ENCODE results near the gene PXMP4. TPM values are rescaled to one million over a fixed set of nuclear protein-coding genes. Genes with fewer than 3 reads are reported as not detected.
A peak's percentile ranks its signal among the peaks of the same experiment; 100 is the strongest.

The PXMP4 gene
- total RNA-seq, 1 donor from 2014 or later: 6.6 TPM

DNA sequence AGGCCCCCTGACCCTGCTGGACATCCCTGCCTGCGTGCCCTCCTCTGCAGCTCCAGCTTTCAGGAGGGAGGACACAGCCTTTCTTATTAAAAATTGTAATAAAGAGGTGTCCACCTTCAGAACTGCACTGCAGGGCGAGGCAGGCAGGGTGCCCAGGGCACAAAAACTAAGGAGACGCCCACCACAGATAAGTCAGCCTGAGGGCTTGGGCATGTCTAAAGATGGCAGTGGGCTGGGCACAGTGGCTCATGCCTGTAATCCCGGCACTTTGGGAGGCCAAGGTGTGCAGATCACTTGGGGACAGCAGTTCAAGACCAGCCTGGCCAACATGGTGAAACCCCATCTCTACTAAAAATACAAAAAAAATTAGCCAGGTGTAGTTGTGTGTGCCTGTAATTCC lies 64.9 kb downstream of the PXMP4 start:
- no peak overlapping the region for H3K4me3 ChIP-seq
- TF ChIP-seq, protein P1, sequence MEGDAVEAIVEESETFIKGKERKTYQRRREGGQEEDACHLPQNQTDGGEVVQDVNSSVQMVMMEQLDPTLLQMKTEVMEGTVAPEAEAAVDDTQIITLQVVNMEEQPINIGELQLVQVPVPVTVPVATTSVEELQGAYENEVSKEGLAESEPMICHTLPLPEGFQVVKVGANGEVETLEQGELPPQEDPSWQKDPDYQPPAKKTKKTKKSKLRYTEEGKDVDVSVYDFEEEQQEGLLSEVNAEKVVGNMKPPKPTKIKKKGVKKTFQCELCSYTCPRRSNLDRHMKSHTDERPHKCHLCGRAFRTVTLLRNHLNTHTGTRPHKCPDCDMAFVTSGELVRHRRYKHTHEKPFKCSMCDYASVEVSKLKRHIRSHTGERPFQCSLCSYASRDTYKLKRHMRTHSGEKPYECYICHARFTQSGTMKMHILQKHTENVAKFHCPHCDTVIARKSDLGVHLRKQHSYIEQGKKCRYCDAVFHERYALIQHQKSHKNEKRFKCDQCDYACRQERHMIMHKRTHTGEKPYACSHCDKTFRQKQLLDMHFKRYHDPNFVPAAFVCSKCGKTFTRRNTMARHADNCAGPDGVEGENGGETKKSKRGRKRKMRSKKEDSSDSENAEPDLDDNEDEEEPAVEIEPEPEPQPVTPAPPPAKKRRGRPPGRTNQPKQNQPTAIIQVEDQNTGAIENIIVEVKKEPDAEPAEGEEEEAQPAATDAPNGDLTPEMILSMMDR (IDR thresholded peaks at IDR 0.05): no peak
- TF ChIP-seq POLR2A (IDR thresholded peaks at IDR 0.05) (no peak), POLR2AphosphoS5 (IDR thresholded peaks at IDR 0.05; ENCODE audit: insufficient read depth in 1 of 2, low read depth in 1 of 2) (no peak)
- H3K4me1 ChIP-seq: peaks cover 25% of the 10 kb centered on the region
- intact Hi-C loops (cut with DNase I): loop anchor here (10.0 kb wide), 1 partner anchor 180 kb away; no protein-coding TSS in a partner anchor
- H3K36me3 ChIP-seq: peaks cover 0 to 18% of the 10 kb centered on the region in 2 donors
- no peak for DNase-seq (ENCODE audit: extremely low spot score in 2 of 2)
- H3K9me3 ChIP-seq: no peaks in the 10 kb centered on the region
- H3K27me3 ChIP-seq: no peaks in the 10 kb centered on the region
- H3K27ac ChIP-seq: no peak overlapping the region

DNA sequence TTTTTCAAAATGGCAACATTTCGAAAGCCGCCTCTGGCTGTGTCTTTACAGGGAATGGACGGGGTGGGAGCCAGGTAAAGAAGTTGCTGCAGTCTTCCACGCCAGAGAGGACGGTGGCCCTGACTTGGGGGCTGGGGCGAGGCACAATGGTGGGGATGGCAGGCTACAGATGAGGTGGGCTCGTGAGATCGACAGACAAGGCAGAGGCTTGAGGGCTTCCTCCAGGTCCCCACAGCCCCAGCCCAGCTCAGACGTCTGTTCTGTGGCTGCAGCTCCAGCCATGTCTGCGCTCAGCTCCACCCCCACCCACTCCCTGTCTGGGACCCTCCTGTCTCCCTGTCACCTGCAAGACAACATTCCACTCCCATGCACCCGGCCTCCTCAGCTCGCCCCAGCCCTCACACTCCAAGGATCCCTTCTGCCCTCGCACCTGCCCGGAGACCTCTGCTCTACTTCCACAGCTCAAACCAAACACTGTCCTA lies 65.4 kb downstream of the PXMP4 start:
- DNase-seq (ENCODE audit: extremely low spot score in 2 of 2): no peak
- Histone ChIP-seq H3K27ac (no peak overlapping the region), H3K4me3 (no peak overlapping the region), H3K36me3 (peaks cover 0 to 15% of the 10 kb centered on the region in 2 donors), H3K9me3 (no peaks in the 10 kb centered on the region), H3K27me3 (no peaks in the 10 kb centered on the region), H3K4me1 (peaks cover 25% of the 10 kb centered on the region)
- intact Hi-C loops (cut with DNase I): loop anchor here (10.0 kb wide), 1 partner anchor 180 kb away; no protein-coding TSS in a partner anchor
- no peak for TF ChIP-seq POLR2A (IDR thresholded peaks at IDR 0.05)
- TF ChIP-seq POLR2AphosphoS5 (IDR thresholded peaks at IDR 0.05; ENCODE audit: insufficient read depth in 1 of 2, low read depth in 1 of 2): no peak
- TF ChIP-seq, protein P1 (IDR thresholded peaks at IDR 0.05): no peak

DNA sequence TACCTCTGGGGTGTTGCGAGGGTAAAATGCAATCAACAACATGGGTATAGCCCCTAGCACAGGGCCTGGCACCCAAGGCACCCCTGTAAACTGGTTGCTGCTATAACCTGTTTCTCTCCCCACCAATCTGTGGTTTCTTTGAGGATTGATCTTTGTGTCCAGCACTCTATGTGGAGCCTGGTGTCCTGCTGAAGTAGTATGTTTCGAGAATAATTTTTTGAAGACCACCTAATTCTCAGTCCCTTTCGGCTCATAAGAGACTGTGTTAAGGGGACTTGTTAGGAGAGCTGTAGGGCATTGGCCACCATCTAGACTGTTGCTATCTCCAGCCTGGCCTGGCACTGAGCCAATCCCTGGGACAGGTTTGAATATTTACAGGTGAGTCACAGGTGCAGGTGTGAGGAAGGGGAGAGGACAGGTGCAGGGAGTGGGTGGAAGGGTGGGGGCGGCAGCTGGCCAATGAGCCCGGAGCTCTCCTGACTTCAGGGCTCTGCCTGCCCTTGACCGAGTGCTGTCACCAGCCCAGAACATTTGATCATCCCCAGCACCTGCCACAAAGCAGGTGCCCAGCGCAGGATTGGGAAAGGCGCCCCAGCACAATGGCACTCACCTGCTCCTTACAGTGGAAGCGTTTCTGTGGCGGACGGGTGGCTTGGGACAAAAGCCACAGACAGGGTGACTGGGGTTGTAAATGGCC lies 66.1 kb downstream of the PXMP4 start:
- TF ChIP-seq POLR2A (IDR thresholded peaks at IDR 0.05): no peak
- TF ChIP-seq, protein P1 (IDR thresholded peaks at IDR 0.05): no peak
- no peak for TF ChIP-seq POLR2AphosphoS5 (IDR thresholded peaks at IDR 0.05; ENCODE audit: insufficient read depth in 1 of 2, low read depth in 1 of 2)
- no peaks in the 10 kb centered on the region for H3K9me3 ChIP-seq
- H3K27ac ChIP-seq: no peak overlapping the region
- H3K36me3 ChIP-seq: peaks cover 0 to 8% of the 10 kb centered on the region in 2 donors
- intact Hi-C loops (cut with DNase I): loop anchor here (10.0 kb wide), 1 partner anchor 179 kb away; no protein-coding TSS in a partner anchor
- DNase-seq (ENCODE audit: extremely low spot score in 2 of 2): no peak
- H3K4me1 ChIP-seq: peaks cover 32% of the 10 kb centered on the region
- no peaks in the 10 kb centered on the region for H3K27me3 ChIP-seq
- peak overlapping the region in 1 of 2 donors; percentile 19 for H3K4me3 ChIP-seq

DNA sequence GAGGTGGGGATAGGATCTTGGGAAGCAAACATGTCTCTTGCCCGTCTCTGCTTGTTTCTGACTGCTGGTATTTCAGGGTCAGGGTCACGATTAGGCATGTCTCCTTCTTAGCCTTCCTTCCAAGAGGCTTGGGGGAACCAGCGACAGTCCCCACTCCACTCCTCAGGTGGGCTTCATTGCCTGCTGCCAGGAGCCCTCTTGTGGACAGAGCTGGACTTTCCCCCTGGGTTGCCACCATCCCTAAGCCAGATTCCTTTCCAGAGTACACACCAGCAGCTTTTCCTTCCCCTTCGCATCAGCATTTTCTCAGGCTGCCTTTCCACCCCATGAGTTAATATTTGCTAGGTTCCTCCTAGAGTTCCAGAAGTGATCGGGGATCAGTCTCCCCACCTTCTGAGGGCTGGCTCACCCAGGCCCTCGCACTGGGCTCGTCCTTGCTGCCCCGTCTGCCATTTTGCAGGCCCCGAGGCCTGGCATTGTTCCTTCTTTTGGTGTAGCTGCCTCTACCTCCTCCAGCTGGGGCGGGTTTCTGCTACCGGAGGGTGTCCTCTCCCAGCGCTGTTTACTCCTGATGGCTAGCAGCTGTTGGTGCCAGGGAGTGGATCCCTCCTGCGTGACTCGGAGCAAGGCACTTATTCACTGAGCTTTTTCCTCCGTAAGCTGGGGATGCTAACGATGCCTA lies 66.8 kb downstream of the PXMP4 start:
- Histone ChIP-seq H3K9me3 (no peaks in the 10 kb centered on the region), H3K27me3 (no peaks in the 10 kb centered on the region), H3K4me3 (peak overlapping the region; percentile 19 to 21), H3K27ac (peak overlapping the region; percentile 21), H3K36me3 (peaks cover 0 to 5% of the 10 kb centered on the region in 2 donors), H3K4me1 (peaks cover 39% of the 10 kb centered on the region)
- no peak for DNase-seq (ENCODE audit: extremely low spot score in 2 of 2)
- intact Hi-C loops (cut with DNase I): loop anchor here (10.0 kb wide), 1 partner anchor 179 kb away; no protein-coding TSS in a partner anchor
- TF ChIP-seq POLR2A (IDR thresholded peaks at IDR 0.05) (no peak), POLR2AphosphoS5 (IDR thresholded peaks at IDR 0.05; ENCODE audit: insufficient read depth in 1 of 2, low read depth in 1 of 2) (peak in 1 of 2 donors; percentile 53)
- TF ChIP-seq, protein P1 (IDR thresholded peaks at IDR 0.05): peak; percentile 52 to 80 (median 58)

Other genes starting within 250 kb of the PXMP4 start
- 34.9 TPM for gene CBFA2T2, start 230.2 kb downstream of the PXMP4 start, total RNA-seq
- not detected for gene C20orf144, start 58.0 kb downstream of the PXMP4 start, total RNA-seq
- gene ACTL10, start 53.4 kb downstream of the PXMP4 start, total RNA-seq: 1.5 TPM
- 29.2 TPM for gene NECAB3, start 45.9 kb downstream of the PXMP4 start, total RNA-seq
- 0.49 TPM for gene E2F1, start 33.9 kb downstream of the PXMP4 start, total RNA-seq
- gene ZNF341, start 11.7 kb upstream of the PXMP4 start, total RNA-seq: 4.2 TPM
- gene CHMP4B, start 91.0 kb upstream of the PXMP4 start, total RNA-seq: 95.5 TPM

Data from vagina (tissue), 2 donors.